ELR (cell line): ENCODE results near the gene KIF1B.
"Not testable (repeated sequence)": the region's sequence is repeated elsewhere in the genome, so short reads cannot be mapped to it uniquely, and the experiment has no call there.

Source experiments
- DNase-seq: peaks from one replicate; pipeline ENCODE4 v3.0.0-alpha.2; 2015; ENCODE audit warnings: low read depth

The KIF1B gene

GRCh38 chr1:10426535-10426848 is 216.1 kb downstream of the KIF1B start:
- DNase-seq = not testable (repeated sequence)

DNA sequence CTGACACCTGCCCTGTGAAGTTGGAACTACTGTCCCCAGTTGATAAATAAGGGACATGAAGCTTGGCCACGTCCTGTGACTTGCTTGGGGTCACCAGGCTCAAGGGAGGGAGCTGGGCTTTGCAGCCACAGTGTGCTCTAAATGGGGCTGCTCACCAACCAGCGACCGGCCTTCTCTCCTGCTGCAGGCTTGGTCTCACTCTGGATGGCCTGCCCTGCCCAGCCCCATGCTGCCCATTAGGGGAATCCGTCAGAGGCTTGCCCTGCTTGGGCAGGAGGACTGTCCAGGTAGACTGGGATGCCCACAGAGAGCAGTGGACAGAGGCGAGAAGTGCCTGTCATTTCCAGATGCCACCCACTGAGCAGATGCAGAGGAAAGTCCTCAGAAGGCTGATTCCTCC is 218.6 kb downstream of the KIF1B start:
- DNase-seq = no peak

- DNase-seq = peak; percentile 20
These were observed 219.5 kb downstream of the KIF1B start for GRCh38 chr1:10429868-10430215.

DNA sequence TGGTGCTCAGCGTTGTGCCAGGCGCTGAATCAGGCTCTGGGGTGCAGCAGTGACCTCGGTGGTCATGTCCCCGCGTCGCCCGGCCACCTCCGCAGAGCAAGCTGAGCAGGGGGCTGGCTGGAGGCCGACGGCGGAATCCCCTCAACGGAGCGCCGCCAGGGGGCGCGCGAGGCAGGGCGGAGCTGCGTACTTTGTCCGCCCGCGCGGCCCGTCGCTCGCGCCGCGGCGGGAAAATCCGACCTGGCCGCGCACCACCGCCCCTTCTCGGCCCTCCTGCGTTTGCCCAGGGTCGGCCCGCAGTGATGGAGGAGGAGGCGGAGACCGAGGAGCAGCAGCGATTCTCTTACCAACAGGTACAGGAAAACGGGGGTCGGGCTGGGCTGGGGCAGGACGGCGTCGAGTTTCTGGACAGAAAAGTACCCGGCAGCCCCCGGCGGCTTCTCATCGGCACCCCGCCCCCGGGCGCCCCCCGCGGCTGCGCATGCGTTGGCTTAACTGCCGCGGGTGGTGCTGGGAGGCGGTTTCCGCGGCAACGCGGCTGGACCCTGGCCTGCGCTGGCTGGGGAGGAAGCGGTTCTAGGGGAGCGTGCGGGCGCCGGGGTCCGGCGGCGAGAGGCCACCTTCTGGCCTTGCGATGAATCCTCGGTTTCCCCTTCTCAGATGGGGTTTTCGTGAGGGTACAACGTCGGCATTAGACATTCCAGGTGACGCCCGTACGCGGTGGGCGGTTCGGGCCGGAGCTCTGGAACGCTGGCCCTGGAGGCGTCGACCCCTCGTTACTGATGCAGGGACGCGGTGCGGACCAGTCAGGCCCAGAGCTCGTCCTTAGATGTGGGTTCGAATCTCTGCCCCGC is 220.1 kb downstream of the KIF1B start, which contains the start of gene CENPS:
Gene CENPS, plus strand, starts transcription at position 218 of the 854 bp plus-strand sequence. Its CDS starts 85 bp downstream, at position 303.
- DNase-seq = peak; percentile 89
